Panc1 (cell line): Measurements from ENCODE around the gene NPAS3. TPM values are rescaled to one million over a fixed set of nuclear protein-coding genes. Genes with fewer than 3 reads are reported as not detected.

ENCODE experiments used
- ATAC-seq: fragments of 200-7000 bp; cut with Tn5 transposase; 2 replicates; pipeline ENCODE4 v1.9.1; 2020; ENCODE audit warnings: mild to moderate bottlenecking, moderate library complexity
- BruUV-seq: library from RNA; stranded (reverse); fragments of 400-500 nt; replicated peaks from 2 replicates; lab custom pipeline; 2021; lab: Mats Ljungman, UMichigan
- CTCF ChIA-PET: fragments of 300-600 bp; sonication (Branson Sonifier 250); formaldehyde crosslinking; loops from one replicate; lab custom pipeline; 2022; ENCODE audit warnings: antibody characterized with exemption; lab: Charles Lee
- POLR2A ChIA-PET: fragments of 300-600 bp; sonication (Branson Sonifier 250); formaldehyde crosslinking; loops from one replicate; lab custom pipeline; 2022; ENCODE audit warnings: antibody characterized with exemption; lab: Charles Lee
- DNase-seq: peaks from one replicate; pipeline ENCODE4 v3.0.0-alpha.2; 2010; ENCODE audit warnings: low read depth, low spot score
- H3K27ac ChIP-seq: 2 replicates; pipeline ENCODE4 v1.5.1; 2011; ENCODE audit warnings: mild to moderate bottlenecking, low read length, inconsistent platforms
- H3K27me3 ChIP-seq: fragments of 200-500 bp; sonication (Bioruptor generic); 2 replicates; pipeline ENCODE4 v1.6.0; 2014; ENCODE audit warnings: low read length, inconsistent platforms; ENCODE audit not compliant: control insufficient read depth, insufficient read depth
- H3K36me3 ChIP-seq: fragments of 200-500 bp; sonication (Bioruptor generic); 2 replicates; pipeline ENCODE4 v1.5.1; 2014; ENCODE audit warnings: inconsistent platforms, mild to moderate bottlenecking, low read length, moderate library complexity; ENCODE audit not compliant: control insufficient read depth, insufficient read depth
- H3K4me1 ChIP-seq: 2 replicates; pipeline ENCODE4 v1.5.1; 2011; ENCODE audit warnings: inconsistent platforms, mild to moderate bottlenecking, low read length, moderate library complexity; ENCODE audit not compliant: control insufficient read depth, insufficient read depth
- H3K4me3 ChIP-seq, 2 experiments: 2 replicates each; pipeline ENCODE4 v1.5.1; 2011 to 2012; ENCODE audit warnings: low read depth in 2 of 2, low read length in 2 of 2, mild to moderate bottlenecking in 2 of 2, inconsistent platforms in 1 of 2, moderate library complexity in 1 of 2
- H3K9me3 ChIP-seq: fragments of 200-500 bp; sonication (Bioruptor generic); 2 replicates; pipeline ENCODE4 v1.5.1; 2014; ENCODE audit warnings: low read depth, mild to moderate bottlenecking, inconsistent platforms, low read length, moderate library complexity; ENCODE audit not compliant: control insufficient read depth, insufficient read depth
- POLR2AphosphoS5 ChIP-seq: IDR thresholded peaks from 2 replicates; pipeline ENCODE4 v1.6.1; 2012; ENCODE audit warnings: mild to moderate bottlenecking, low read depth, low read length, moderate library complexity
- SIN3A ChIP-seq: IDR thresholded peaks from 2 replicates; pipeline ENCODE4 v1.6.1; 2012; ENCODE audit warnings: low read depth, mild to moderate bottlenecking, low read length, moderate library complexity, borderline replicate concordance; ENCODE audit not compliant: insufficient read depth
- TCF7L2 ChIP-seq: IDR thresholded peaks from 2 replicates; pipeline ENCODE4 v1.6.1; 2011; ENCODE audit warnings: mild to moderate bottlenecking, low read depth, low read length, inconsistent platforms
- in situ Hi-C: cut with HindIII; loops from 2 replicates; pipeline ENCODE4 v1.10.0; 2016; ENCODE audit warnings: low sequenced_read_pairs, low pct_unique_long_range_greater_than_20kb
- intact Hi-C: fragments of 100-400 bp; cut with micrococcal nuclease; formaldehyde crosslinking; loops from one replicate; pipeline ENCODE4 v1.10.0; 2022; ENCODE audit not compliant: unreplicated experiment
- total RNA-seq: library from RNA; stranded (reverse); gene quantifications from one replicate; pipeline ENCODE4 v1.2.1, GENCODE V29; 2021; ENCODE audit not compliant: unreplicated experiment
- TF ChIP-seq, protein P1 (sequence below): fragments of 450-650 bp; IDR thresholded peaks from 2 replicates; pipeline ENCODE4 v1.5.1; 2017; ENCODE audit warnings: mild to moderate bottlenecking
- TF ChIP-seq, protein P2 (sequence below), 2 experiments: IDR thresholded peaks; 2 replicates each; pipeline ENCODE4 v1.6.1; 2011 to 2012; ENCODE audit warnings: low read depth in 2 of 2, control low read depth in 1 of 2, low read length in 1 of 2, mild to moderate bottlenecking in 1 of 2, moderate library complexity in 1 of 2; ENCODE audit not compliant: insufficient read depth in 1 of 2

NPAS3 gene
- total RNA-seq, 1 experiment from 2014 or later, result 0.23 TPM

- Histone ChIP-seq H3K36me3 (no peaks in the 10 kb centered on the region), H3K4me1 (no peaks in the 10 kb centered on the region), H3K27ac (no peak overlapping the region), H3K9me3 (no peaks in the 10 kb centered on the region), H3K27me3 (no peaks in the 10 kb centered on the region), H3K4me3 (no peak overlapping the region)
- ChIA-PET CTCF (no interaction called here), POLR2A (no interaction called here)
- in situ Hi-C loops (no loop called here), intact Hi-C loops (no loop called here)
- no peak for TF ChIP-seq SIN3A
- no peak for TF ChIP-seq TCF7L2
- TF ChIP-seq, protein P1, sequence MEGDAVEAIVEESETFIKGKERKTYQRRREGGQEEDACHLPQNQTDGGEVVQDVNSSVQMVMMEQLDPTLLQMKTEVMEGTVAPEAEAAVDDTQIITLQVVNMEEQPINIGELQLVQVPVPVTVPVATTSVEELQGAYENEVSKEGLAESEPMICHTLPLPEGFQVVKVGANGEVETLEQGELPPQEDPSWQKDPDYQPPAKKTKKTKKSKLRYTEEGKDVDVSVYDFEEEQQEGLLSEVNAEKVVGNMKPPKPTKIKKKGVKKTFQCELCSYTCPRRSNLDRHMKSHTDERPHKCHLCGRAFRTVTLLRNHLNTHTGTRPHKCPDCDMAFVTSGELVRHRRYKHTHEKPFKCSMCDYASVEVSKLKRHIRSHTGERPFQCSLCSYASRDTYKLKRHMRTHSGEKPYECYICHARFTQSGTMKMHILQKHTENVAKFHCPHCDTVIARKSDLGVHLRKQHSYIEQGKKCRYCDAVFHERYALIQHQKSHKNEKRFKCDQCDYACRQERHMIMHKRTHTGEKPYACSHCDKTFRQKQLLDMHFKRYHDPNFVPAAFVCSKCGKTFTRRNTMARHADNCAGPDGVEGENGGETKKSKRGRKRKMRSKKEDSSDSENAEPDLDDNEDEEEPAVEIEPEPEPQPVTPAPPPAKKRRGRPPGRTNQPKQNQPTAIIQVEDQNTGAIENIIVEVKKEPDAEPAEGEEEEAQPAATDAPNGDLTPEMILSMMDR, result no peak
- TF ChIP-seq POLR2AphosphoS5, result no peak
- TF ChIP-seq, protein P2, sequence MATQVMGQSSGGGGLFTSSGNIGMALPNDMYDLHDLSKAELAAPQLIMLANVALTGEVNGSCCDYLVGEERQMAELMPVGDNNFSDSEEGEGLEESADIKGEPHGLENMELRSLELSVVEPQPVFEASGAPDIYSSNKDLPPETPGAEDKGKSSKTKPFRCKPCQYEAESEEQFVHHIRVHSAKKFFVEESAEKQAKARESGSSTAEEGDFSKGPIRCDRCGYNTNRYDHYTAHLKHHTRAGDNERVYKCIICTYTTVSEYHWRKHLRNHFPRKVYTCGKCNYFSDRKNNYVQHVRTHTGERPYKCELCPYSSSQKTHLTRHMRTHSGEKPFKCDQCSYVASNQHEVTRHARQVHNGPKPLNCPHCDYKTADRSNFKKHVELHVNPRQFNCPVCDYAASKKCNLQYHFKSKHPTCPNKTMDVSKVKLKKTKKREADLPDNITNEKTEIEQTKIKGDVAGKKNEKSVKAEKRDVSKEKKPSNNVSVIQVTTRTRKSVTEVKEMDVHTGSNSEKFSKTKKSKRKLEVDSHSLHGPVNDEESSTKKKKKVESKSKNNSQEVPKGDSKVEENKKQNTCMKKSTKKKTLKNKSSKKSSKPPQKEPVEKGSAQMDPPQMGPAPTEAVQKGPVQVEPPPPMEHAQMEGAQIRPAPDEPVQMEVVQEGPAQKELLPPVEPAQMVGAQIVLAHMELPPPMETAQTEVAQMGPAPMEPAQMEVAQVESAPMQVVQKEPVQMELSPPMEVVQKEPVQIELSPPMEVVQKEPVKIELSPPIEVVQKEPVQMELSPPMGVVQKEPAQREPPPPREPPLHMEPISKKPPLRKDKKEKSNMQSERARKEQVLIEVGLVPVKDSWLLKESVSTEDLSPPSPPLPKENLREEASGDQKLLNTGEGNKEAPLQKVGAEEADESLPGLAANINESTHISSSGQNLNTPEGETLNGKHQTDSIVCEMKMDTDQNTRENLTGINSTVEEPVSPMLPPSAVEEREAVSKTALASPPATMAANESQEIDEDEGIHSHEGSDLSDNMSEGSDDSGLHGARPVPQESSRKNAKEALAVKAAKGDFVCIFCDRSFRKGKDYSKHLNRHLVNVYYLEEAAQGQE (IDR thresholded peaks at IDR 0.05; ENCODE audit: insufficient read depth in 1 of 2, low read depth in 2 of 2, low read length in 1 of 2), result no peak
- DNase-seq (no peak), ATAC-seq (no peak)
- BruUV-seq, result no TSS peak
Measured at GRCh38 chr14:32908196-32909084, 30.2 kb upstream of the NPAS3 start.

DNA sequence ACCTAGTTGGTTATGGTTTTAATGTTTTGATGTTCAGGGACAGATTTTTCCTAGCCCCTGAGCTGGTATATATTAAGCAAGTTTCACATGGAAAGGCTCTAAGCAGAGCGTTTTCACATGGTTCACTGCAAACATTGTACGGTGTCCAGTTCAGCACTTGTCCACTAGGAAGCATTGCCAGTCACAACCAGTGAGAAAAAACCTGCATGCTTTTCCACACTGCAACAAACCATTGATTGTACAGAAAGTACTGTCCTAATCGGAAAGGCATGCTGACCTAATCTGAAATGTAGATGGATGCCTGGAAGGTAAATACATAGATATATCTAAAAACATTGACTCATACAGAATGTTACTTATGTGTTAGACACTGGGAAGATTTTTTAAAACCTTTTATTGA, 25.0 kb upstream of the NPAS3 start:
- no TSS peak for BruUV-seq
- Histone ChIP-seq H3K27me3 (no peaks in the 10 kb centered on the region), H3K9me3 (no peaks in the 10 kb centered on the region), H3K4me1 (no peaks in the 10 kb centered on the region), H3K4me3 (no peak overlapping the region), H3K27ac (no peak overlapping the region), H3K36me3 (no peaks in the 10 kb centered on the region)
- TF ChIP-seq, protein P2 (IDR thresholded peaks at IDR 0.05; ENCODE audit: insufficient read depth in 1 of 2, low read depth in 2 of 2, low read length in 1 of 2), result no peak
- no peak for TF ChIP-seq SIN3A
- TF ChIP-seq POLR2AphosphoS5, result no peak
- TF ChIP-seq TCF7L2, result no peak
- TF ChIP-seq, protein P1, result no peak
- POLR2A ChIA-PET, result no interaction called here
- ATAC-seq (no peak), DNase-seq (no peak)
- intact Hi-C loops (no loop called here), in situ Hi-C loops (no loop called here)
- CTCF ChIA-PET, result no interaction called here
